ENCODE data around the gene HCN4. TPM values are rescaled to one million over a fixed set of nuclear protein-coding genes. Genes with fewer than 3 reads are reported as not detected.

The HCN4 gene
- total and polyA plus RNA-seq, 2 donors (not counting 3 experiments of a cell fraction or from before 2014, with no cell fraction given), result 0.01 TPM; not detected in 1

DNA sequence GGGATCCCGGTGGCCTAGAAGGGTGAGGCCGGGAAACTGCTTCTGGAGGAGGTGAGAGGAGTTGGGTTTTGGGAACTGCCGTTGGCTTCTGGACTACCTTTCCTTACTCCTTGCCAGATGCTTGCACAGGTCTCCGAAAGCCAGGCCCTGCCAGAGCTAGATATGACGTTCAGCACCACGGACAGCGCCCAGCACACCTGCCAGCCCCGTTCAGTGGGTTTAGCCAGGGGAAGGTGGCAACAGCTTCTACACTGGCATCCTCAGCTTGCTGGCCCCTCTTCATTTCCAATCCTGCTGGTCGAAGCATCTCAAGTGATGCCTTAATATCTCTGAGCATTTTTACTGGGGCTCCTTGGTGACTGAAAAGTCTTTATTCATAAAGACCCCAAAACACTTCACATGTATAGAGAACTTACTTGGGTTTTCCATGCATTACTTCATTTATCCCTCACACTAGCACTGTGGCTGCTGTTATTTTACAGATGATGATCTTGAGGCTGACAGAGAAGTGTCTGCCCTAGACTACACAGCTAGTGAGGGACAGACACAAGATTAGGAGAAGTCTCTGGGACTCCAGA lies 21.9 kb downstream of the HCN4 start:
- CTCF ChIA-PET, result interaction anchor here (1.1 to 1.3 kb wide), 2 partner anchors 15 to 73 kb away, joined by 3 to 4 read pairs; no protein-coding TSS in a partner anchor

DNA sequence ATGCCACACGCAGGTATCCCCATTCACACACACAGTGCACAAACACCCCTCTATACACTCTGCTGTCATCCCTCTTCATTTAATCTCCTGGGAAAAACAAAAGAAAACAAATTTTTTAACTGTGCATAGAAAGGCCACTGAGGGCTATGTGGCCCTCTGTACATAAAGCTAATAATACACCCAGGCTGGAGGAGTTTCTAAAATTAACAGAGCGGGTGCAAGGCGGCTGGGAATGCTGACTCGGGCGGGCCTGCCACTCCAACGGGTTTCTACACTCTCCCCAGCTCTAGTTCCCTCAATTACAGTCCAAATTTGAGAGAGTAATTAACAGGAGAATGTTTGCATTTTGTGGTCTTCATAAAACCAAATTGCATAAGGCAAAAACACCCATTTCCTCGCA lies 23.1 kb downstream of the HCN4 start:
- dilution Hi-C loops (cut with MboI; ENCODE audit: extremely low pct_ligation_motif_present, low sequenced_read_pairs), result no loop called here
- Histone ChIP-seq H2AFZ (ENCODE audit: low read depth, low read length) (no peak overlapping the region), H3K27ac (ENCODE audit: insufficient read depth, low read depth, low read length) (no peak overlapping the region), H3K36me3 (ENCODE audit: control insufficient read depth in 2 of 2, extremely low read depth in 1 of 2, insufficient read depth in 2 of 2, low read length in 2 of 2) (no peaks in the 10 kb centered on the region), H3K4me1 (ENCODE audit: control insufficient read depth, extremely low read depth, insufficient read depth, low read length) (no peaks in the 10 kb centered on the region), H3K9me3 (replicated peaks; ENCODE audit: control insufficient read depth, insufficient read depth, low read length) (no peaks in the 10 kb centered on the region), H3K4me2 (ENCODE audit: insufficient read depth, low read length) (no peak overlapping the region), H3K9me1 (replicated peaks; ENCODE audit: control insufficient read depth, extremely low read depth, insufficient read depth, low read length) (no peaks in the 10 kb centered on the region), H4K20me1 (replicated peaks; ENCODE audit: control insufficient read depth, extremely low read depth, insufficient read depth, low read length) (no peaks in the 10 kb centered on the region), H3K27me3 (ENCODE audit: control insufficient read depth in 2 of 2, insufficient read depth in 2 of 2, low read length in 2 of 2) (no peaks in the 10 kb centered on the region), H3K79me2 (ENCODE audit: control insufficient read depth, insufficient read depth, low read length) (no peaks in the 10 kb centered on the region), H3K9ac (replicated peaks; ENCODE audit: extremely low read depth, insufficient read depth, low read length) (no peak overlapping the region), H3K4me3 (replicated peaks in 1 of 3; ENCODE audit: insufficient read depth in 1 of 3, low read depth in 1 of 3, low read length in 3 of 3) (no peak overlapping the region)
- POLR2A ChIA-PET, result no interaction called here
- DNase-seq (ENCODE audit: low read depth, low spot score) (no peak), FAIRE-seq (no peak)
- intact Hi-C loops (cut with micrococcal nuclease), result no loop called here
- TF ChIP-seq EZH2 (IDR thresholded peaks at IDR 0.05; ENCODE audit: borderline replicate concordance, low read depth, low read length, severe bottlenecking) (no peak), GATA2 (IDR thresholded peaks at IDR 0.05; ENCODE audit: insufficient read depth, insufficient read length, low read depth, low read length) (no peak), JUN (IDR thresholded peaks at IDR 0.05; ENCODE audit: borderline replicate concordance, insufficient read depth, insufficient read length, low read depth) (no peak), POLR2AphosphoS5 (IDR thresholded peaks at IDR 0.05; ENCODE audit: insufficient read depth, low read depth, low read length) (no peak), FOS (IDR thresholded peaks at IDR 0.05; ENCODE audit: borderline replicate concordance, insufficient read depth, low read length) (no peak), POLR2A (IDR thresholded peaks at IDR 0.05; ENCODE audit: low read depth, low read length) (no peak)
- TF ChIP-seq, protein P1, sequence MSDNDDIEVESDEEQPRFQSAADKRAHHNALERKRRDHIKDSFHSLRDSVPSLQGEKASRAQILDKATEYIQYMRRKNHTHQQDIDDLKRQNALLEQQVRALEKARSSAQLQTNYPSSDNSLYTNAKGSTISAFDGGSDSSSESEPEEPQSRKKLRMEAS (IDR thresholded peaks at IDR 0.05; ENCODE audit: insufficient read depth, insufficient read length), result no peak
- TF ChIP-seq, protein P2, sequence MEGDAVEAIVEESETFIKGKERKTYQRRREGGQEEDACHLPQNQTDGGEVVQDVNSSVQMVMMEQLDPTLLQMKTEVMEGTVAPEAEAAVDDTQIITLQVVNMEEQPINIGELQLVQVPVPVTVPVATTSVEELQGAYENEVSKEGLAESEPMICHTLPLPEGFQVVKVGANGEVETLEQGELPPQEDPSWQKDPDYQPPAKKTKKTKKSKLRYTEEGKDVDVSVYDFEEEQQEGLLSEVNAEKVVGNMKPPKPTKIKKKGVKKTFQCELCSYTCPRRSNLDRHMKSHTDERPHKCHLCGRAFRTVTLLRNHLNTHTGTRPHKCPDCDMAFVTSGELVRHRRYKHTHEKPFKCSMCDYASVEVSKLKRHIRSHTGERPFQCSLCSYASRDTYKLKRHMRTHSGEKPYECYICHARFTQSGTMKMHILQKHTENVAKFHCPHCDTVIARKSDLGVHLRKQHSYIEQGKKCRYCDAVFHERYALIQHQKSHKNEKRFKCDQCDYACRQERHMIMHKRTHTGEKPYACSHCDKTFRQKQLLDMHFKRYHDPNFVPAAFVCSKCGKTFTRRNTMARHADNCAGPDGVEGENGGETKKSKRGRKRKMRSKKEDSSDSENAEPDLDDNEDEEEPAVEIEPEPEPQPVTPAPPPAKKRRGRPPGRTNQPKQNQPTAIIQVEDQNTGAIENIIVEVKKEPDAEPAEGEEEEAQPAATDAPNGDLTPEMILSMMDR (IDR thresholded peaks at IDR 0.05; ENCODE audit: extremely low read depth in 1 of 2, insufficient read depth in 1 of 2, low read depth in 1 of 2, low read length in 2 of 2), result no peak
- BruUV-seq (replicated peaks), result no TSS peak
- CTCF ChIA-PET, result interaction anchor here (1.1 to 1.3 kb wide), 2 partner anchors 17 to 72 kb away, joined by 3 to 4 read pairs; no protein-coding TSS in a partner anchor

More for the DNA sequence above, 21.9 kb downstream of the HCN4 start:
- H2AFZ ChIP-seq (ENCODE audit: low read depth, low read length), result no peak overlapping the region
- no peaks in the 10 kb centered on the region for H3K79me2 ChIP-seq (ENCODE audit: control insufficient read depth, insufficient read depth, low read length)
- no peak overlapping the region for H3K27ac ChIP-seq (ENCODE audit: insufficient read depth, low read depth, low read length)
- H3K27me3 ChIP-seq (ENCODE audit: control insufficient read depth in 2 of 2, insufficient read depth in 2 of 2, low read length in 2 of 2), result no peaks in the 10 kb centered on the region
- DNase-seq (ENCODE audit: low read depth, low spot score) (peak; percentile 21), FAIRE-seq (no peak)
- no peaks in the 10 kb centered on the region for H3K9me3 ChIP-seq (replicated peaks; ENCODE audit: control insufficient read depth, insufficient read depth, low read length)
- no peaks in the 10 kb centered on the region for H3K9me1 ChIP-seq (replicated peaks; ENCODE audit: control insufficient read depth, extremely low read depth, insufficient read depth, low read length)
- no peak overlapping the region for H3K4me2 ChIP-seq (ENCODE audit: insufficient read depth, low read length)
- no peaks in the 10 kb centered on the region for H4K20me1 ChIP-seq (replicated peaks; ENCODE audit: control insufficient read depth, extremely low read depth, insufficient read depth, low read length)
- dilution Hi-C loops (cut with MboI; ENCODE audit: extremely low pct_ligation_motif_present, low sequenced_read_pairs), result no loop called here
- POLR2A ChIA-PET, result no interaction called here
- intact Hi-C loops (cut with micrococcal nuclease), result no loop called here
- no peak overlapping the region for H3K9ac ChIP-seq (replicated peaks; ENCODE audit: extremely low read depth, insufficient read depth, low read length)
- no peaks in the 10 kb centered on the region for H3K4me1 ChIP-seq (ENCODE audit: control insufficient read depth, extremely low read depth, insufficient read depth, low read length)
- no TSS peak for BruUV-seq (replicated peaks)
- TF ChIP-seq FOS (IDR thresholded peaks at IDR 0.05; ENCODE audit: borderline replicate concordance, insufficient read depth, low read length), result no peak
- TF ChIP-seq JUN (IDR thresholded peaks at IDR 0.05; ENCODE audit: borderline replicate concordance, insufficient read depth, insufficient read length, low read depth), result no peak
- no peak for TF ChIP-seq POLR2AphosphoS5 (IDR thresholded peaks at IDR 0.05; ENCODE audit: insufficient read depth, low read depth, low read length)
- TF ChIP-seq POLR2A (IDR thresholded peaks at IDR 0.05; ENCODE audit: low read depth, low read length), result no peak
- TF ChIP-seq, protein P1 (IDR thresholded peaks at IDR 0.05; ENCODE audit: insufficient read depth, insufficient read length), result no peak
- TF ChIP-seq GATA2 (IDR thresholded peaks at IDR 0.05; ENCODE audit: insufficient read depth, insufficient read length, low read depth, low read length), result no peak
- no peaks in the 10 kb centered on the region for H3K36me3 ChIP-seq (ENCODE audit: control insufficient read depth in 2 of 2, extremely low read depth in 1 of 2, insufficient read depth in 2 of 2, low read length in 2 of 2)
- H3K4me3 ChIP-seq (replicated peaks in 1 of 3; ENCODE audit: insufficient read depth in 1 of 3, low read depth in 1 of 3, low read length in 3 of 3), result no peak overlapping the region

Measured in endothelial cell of umbilical vein (primary cell).